ENCODE results near the gene CCDC33.

DNA sequence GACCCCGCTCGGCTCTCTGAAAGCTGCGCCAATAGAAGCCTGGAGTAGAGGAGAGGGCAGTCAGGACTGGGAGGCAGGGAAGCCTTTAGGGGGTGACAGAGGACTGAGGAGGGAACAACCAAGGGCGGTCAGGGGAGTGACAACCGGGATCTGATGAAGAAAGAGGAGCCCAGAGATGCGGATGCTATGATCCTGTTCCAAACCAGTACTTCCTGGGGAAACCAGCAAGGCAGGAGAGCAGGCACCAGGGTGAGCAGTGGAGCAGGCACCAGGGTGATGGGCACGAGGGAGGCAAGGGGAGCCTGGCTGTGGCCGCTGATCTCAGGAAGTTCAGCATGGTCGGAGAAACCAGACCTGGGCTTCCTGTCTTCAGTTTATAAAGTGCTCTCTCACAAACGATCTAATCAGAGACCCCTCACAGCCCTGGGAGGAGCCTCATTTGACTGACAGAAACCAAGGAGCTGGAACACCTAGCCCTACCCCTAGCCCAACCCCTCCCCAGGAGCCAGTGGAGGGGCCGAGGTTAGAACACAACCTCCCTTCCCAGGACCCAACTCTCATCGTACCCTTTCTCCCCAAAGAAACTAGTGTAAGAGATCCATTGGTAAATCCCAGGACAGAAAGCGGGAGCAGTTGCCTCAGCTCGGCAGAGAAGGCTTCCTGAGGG, 34.9 kb downstream of the CCDC33 start:
- TF ChIP-seq, protein P1, sequence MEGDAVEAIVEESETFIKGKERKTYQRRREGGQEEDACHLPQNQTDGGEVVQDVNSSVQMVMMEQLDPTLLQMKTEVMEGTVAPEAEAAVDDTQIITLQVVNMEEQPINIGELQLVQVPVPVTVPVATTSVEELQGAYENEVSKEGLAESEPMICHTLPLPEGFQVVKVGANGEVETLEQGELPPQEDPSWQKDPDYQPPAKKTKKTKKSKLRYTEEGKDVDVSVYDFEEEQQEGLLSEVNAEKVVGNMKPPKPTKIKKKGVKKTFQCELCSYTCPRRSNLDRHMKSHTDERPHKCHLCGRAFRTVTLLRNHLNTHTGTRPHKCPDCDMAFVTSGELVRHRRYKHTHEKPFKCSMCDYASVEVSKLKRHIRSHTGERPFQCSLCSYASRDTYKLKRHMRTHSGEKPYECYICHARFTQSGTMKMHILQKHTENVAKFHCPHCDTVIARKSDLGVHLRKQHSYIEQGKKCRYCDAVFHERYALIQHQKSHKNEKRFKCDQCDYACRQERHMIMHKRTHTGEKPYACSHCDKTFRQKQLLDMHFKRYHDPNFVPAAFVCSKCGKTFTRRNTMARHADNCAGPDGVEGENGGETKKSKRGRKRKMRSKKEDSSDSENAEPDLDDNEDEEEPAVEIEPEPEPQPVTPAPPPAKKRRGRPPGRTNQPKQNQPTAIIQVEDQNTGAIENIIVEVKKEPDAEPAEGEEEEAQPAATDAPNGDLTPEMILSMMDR (conservative IDR thresholded peaks at IDR 0.05; ENCODE audit: low read depth in 2 of 2), result peak in 1 of 2 experiments; percentile 32; a peak in 1 of 4 replicates
- TF ChIP-seq POLR2AphosphoS5 (IDR thresholded peaks at IDR 0.05; ENCODE audit: low read depth), result no peak
- no peak for TF ChIP-seq EZH2 (IDR thresholded peaks at IDR 0.05; ENCODE audit: low read depth, unreplicated experiment)
- TF ChIP-seq EZH2phosphoT487 (IDR thresholded peaks at IDR 0.05; ENCODE audit: unreplicated experiment), result no peak
- TF ChIP-seq, protein P2, sequence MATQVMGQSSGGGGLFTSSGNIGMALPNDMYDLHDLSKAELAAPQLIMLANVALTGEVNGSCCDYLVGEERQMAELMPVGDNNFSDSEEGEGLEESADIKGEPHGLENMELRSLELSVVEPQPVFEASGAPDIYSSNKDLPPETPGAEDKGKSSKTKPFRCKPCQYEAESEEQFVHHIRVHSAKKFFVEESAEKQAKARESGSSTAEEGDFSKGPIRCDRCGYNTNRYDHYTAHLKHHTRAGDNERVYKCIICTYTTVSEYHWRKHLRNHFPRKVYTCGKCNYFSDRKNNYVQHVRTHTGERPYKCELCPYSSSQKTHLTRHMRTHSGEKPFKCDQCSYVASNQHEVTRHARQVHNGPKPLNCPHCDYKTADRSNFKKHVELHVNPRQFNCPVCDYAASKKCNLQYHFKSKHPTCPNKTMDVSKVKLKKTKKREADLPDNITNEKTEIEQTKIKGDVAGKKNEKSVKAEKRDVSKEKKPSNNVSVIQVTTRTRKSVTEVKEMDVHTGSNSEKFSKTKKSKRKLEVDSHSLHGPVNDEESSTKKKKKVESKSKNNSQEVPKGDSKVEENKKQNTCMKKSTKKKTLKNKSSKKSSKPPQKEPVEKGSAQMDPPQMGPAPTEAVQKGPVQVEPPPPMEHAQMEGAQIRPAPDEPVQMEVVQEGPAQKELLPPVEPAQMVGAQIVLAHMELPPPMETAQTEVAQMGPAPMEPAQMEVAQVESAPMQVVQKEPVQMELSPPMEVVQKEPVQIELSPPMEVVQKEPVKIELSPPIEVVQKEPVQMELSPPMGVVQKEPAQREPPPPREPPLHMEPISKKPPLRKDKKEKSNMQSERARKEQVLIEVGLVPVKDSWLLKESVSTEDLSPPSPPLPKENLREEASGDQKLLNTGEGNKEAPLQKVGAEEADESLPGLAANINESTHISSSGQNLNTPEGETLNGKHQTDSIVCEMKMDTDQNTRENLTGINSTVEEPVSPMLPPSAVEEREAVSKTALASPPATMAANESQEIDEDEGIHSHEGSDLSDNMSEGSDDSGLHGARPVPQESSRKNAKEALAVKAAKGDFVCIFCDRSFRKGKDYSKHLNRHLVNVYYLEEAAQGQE (IDR thresholded peaks at IDR 0.05; ENCODE audit: unreplicated experiment), result no peak
- TF ChIP-seq STAT1 (IDR thresholded peaks at IDR 0.05; ENCODE audit: unreplicated experiment), result no peak
- no peak for TF ChIP-seq CREB1 (CRISPR knock-in tag; IDR thresholded peaks at IDR 0.05; ENCODE audit: low read depth)

Measured in GM23338 (cell line).